B cell (primary cell): Measurements from ENCODE around the gene ITGA3.

Source experiments
- EZH2 ChIP-seq: IDR thresholded peaks from 2 replicates; pipeline ENCODE4 v1.6.1; 2012; ENCODE audit warnings: borderline replicate concordance, low read depth, mild to moderate bottlenecking, moderate library complexity, low read length; ENCODE audit not compliant: insufficient read depth, poor library complexity, severe bottlenecking
- TF ChIP-seq, protein P1 (sequence below): fragments of 200-600 bp; IDR thresholded peaks from one replicate; pipeline ENCODE4 v1.8.0; 2022; ENCODE audit warnings: antibody characterized with exemption, mild to moderate bottlenecking

DNA sequence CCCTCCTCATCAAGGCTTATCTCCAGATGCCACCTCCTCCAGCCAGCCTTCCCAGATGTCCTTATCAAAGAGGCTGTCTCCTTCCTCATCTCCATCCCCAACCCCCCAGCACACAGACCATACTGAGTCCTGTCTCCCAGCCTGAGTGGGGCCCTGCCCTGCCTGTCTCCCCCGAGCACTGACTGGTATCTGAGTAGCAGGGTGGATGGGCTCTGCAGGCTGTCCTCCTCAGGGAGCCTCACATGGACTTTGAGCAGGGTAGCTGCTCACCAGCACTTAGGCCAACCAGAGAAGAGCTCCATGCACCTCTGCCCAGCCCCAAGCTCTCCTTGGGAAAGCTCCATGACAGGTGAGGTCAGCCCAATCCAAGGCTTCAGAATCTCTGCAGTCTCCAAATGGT, 20.0 kb upstream of the ITGA3 start:
- TF ChIP-seq, protein P1, sequence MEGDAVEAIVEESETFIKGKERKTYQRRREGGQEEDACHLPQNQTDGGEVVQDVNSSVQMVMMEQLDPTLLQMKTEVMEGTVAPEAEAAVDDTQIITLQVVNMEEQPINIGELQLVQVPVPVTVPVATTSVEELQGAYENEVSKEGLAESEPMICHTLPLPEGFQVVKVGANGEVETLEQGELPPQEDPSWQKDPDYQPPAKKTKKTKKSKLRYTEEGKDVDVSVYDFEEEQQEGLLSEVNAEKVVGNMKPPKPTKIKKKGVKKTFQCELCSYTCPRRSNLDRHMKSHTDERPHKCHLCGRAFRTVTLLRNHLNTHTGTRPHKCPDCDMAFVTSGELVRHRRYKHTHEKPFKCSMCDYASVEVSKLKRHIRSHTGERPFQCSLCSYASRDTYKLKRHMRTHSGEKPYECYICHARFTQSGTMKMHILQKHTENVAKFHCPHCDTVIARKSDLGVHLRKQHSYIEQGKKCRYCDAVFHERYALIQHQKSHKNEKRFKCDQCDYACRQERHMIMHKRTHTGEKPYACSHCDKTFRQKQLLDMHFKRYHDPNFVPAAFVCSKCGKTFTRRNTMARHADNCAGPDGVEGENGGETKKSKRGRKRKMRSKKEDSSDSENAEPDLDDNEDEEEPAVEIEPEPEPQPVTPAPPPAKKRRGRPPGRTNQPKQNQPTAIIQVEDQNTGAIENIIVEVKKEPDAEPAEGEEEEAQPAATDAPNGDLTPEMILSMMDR = no peak
- no peak for TF ChIP-seq EZH2
